ENCODE data around the gene TERT.

TERT gene

DNA sequence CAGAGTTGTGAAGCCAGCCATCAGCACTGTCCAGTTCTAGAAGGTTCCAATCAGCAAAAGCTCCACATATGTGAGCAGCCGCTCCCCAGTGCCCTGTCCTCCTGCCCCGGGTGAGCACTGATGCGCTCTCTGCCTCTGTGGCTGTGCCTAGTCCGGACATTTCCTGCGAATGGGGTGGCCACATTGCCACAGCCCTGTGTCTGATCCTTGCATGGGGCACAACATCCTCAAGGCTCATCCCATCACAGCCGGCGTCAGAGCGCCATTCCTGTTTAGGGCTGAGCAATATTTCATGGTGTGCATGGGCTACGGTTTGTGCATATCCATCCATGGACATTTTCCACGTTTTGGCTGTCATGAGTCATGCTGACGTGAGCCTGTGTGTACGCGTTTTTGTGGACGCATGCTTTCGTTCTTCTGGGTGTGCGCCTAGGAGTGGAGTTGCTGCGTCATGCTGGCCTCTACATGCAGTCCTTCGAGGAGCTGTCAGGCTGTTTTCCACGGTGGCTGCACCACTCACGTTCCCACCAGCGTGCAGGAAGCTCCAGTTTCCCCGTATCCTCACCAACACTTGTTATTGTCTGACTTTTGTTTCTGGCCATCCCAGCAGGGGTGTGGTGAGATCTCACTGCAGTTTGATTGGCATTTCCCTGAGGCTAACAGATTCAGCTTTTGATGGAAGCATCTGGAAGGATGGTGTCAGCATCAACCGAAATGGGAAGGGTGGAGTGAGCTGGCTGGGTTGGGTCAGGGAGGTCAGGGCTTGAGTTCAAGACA, 79.4 kb downstream of the TERT start:
- no peak for DNase-seq

DNA sequence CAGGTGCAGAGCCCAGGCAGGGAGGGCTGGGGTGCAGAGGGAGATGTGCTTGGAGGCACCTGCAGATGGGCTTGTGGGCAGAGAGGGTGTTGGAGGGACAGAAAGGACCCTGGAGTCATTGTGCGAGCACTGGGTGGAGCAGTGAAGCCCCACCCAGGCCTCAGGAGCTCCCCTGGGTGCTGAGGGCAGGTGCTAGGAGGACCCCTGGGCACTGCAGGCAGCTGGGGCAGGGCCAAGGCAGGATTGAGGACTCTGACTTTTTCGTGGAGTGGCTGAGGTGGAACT, 80.0 kb downstream of the TERT start:
- no peak for DNase-seq

DNA sequence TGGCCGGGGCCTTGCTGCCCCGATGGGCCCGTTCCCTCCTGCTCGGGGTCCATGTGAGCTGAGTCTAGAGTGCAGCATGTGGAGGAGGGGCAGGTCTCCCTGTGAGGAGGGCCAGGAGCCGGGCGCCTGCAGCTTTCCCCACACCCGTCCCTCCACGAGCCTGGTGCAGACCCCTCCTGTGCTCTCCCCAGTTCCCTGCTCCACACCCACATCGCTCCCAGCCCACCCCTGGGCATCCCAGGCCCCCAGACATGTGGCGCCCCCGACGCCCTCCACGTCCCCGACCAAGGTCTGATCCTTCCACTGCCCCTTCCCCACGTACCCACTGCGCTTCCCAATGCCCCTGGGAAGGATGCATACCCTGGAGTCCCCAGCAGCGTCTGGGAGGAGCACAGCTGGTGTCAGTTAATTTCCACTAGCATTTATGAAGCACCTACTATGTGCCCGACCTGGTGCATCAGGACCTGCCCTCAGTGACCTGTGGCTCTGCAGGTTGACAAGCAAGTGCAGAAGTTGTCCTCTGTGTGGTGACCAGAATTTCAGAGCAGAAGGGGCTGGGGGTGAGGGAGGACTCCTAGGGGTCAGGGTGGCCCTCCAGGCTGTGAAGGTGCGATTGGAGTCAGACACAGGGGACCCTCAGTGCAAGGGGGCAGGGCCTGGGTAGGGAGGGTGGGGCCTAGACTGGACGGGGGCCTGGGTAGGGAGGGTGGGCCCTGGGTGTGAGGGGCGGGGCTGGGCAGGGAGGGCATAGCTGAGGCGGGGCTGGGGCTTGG, 80.5 kb downstream of the TERT start:
- DNase-seq: no peak

DNA sequence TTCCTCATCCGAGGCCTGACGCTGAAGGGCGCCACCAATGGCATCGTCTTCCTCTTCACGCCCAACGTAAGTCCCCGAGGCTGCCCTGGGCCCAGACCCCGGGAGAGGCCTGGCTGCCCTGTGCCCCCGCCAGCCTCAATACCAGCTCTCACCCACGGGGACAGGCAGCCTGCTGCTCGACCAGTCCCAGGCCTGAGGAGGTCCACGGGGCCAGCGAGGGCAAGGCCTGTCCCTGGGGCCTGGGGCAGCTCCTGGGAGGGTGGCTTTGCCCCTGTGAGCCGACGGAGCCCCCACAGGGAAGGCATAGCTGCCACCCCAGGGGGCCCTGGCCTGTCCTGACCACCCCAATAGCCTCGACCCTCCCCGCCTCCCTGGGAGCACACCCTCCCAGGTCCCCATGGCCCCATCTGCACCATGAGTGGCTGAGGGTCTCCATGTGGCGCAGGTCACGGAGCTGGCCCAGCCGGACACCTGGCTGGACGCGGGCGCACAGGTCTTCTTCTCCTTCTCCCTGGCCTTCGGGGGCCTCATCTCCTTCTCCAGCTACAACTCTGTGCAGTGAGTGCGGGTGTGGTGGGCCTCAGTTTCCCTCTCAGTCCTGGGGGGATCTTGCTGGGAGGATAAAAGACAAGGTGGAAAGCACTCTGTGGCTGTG, 81.2 kb downstream of the TERT start:
- no peak for DNase-seq

DNA sequence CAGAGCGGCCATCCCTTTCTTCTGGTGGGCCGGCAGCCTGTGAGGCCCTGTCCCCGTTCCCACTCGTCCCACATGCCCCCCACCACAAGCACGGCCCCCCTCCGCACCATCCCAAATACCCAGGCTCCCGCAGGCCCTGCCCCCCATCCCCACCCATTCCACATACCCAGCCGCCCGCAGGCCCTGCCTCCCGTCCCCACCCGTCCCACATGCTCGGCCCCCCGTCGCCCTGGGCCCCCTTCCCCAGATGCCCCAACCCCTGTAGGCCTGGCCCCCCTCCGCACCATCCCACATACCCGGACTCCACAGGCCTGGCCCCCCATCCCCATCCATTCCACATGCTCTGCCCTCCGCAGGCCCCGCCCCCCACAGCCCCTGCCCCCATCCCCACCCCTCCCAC, 82.0 kb downstream of the TERT start:
- DNase-seq: no peak

- DNase-seq: no peak
Measured at GRCh38 chr5:1212271-1212670, 82.6 kb downstream of the TERT start.

GRCh38 chr5:1211701-1212100, 83.2 kb downstream of the TERT start:
- DNase-seq: no peak

DNA sequence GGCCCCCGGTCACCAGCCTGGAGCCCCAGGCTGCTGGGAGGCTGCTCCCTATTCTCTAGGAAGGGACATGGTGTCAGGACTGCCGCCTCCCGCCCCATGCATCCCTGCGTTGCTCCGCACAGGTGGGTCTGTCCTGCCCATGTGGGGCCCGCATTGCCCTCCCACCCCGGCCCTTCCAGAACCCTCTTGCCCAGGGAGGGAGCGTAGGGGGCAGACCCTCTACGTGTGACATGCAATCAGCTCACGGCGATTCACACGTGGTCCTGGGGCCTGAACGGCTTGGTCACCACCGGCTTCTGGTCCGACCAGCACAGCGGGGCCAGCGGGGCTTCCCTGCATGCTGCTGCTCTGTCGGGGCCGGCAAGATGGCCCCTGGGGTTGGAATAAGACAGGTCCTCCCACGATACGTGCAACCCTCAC, 84.0 kb downstream of the TERT start:
- no peak for DNase-seq

GRCh38 chr5:1209896-1210776, 84.7 kb downstream of the TERT start:
- DNase-seq: no peak

DNA sequence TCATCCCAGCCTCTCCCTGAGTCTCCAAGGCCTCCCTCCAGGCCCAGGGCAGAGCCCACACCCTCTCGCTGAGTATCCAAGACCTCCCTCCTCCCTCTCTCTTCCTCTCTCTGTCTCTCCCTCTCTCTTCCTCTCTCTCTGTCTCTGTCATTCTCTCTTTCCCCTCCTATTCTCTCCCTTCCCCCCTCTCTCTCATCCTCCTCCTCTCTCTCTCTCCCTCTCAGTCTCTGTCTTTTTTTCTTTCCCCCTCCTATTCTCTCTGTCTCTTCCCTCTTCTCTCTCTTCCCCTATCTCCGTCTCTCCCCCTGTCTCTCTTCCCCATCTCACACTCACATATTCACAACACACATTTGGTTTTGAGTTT, 85.4 kb downstream of the TERT start:
- DNase-seq: no peak

GRCh38 chr5:1208743-1209488, 86.0 kb downstream of the TERT start:
- no peak for DNase-seq

- no peak for DNase-seq
Measured at GRCh38 chr5:1208221-1208742, 86.6 kb downstream of the TERT start.

GRCh38 chr5:1207555-1207954, 87.3 kb downstream of the TERT start:
- DNase-seq: no peak

DNA sequence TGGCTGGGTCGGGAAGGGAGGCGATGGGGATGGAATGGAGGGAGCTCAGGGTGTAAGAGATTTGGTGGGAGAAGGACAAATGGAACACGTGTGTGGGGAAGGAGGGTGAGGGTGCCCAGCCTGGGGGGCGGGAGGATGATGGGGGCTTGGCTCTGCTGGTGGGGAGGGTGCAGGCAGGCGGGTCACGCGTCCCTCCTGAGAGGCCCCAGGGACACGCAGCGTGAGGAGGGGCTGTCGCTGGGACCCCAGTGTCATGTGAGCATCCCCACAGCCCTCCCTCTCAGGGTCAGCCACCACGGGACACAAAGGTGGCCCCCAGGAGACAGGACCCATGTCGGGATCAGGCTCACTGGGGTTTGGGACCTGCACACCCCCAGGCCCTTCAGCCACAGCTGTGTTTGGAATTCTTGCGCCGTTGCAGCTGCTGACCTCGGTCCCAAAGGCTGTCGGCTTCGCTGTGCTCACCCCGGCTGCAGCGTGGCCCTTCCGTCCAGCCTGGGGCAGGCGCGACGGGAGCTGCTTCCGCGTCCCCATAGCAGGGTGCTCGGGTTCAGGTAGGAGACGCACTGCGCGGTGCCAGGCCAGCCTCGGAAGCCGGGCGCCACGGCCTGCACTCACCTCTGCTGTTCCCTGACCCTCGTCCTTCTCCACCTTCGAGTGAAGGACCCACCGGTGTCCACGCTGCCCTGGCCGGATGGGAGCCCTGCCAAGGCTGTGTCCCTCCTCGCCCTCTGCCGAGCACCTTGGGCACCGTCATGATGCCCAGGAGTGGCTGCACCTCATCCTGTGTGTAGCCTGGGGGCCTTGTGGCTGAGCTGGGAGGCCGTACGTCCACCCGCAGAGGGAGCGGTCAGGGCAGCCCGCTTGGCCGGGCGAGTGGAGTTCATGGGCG, 88.1 kb downstream of the TERT start:
- DNase-seq: no peak

DNA sequence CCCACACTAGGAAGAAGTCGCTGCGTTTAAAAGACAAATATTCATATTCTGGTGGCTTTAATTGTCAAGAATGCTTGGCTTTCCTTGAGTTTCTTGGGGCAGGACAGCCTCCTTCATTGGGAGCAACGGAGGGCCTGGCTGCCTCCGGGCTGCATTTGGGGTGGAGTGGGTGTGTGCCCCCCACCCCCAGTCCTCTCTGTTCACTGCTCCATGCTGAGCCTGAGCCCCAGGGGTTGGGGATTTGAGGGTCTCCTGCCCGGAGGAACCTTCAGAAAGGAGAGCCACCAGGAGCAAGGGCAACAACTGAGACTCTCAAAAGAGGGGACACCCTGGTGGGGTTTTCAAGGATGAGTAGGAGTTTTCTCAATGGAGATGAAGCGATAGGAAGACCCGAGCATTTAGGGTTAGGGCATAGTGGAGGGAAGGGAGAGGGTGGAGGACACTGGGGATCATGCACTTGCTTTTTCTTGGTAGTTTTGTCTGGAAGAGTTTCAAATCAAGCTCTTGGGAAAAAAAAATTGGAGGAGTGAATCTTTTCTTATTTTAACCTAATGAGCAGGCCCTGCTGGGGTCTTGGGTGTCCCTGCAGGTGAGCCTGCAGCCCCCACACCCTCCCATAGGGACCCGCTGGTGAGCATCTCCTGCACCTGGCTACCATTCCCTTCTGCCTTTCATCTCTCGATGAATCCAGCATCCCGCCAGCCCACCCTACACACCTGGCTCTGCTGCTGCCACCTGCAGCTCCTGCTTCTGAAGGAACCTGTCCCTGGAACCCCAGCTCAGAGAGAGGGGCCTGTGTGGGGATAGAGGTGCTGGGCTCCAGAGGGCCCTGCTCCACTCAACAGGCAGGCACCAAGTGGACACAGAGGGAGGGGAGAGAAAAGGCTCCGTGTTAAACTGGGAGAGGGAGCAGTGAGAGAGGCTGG, 89.3 kb downstream of the TERT start:
- DNase-seq: no peak

GRCh38 chr5:1204693-1205242, 90.1 kb downstream of the TERT start:
- peak; percentile 11 for DNase-seq

DNA sequence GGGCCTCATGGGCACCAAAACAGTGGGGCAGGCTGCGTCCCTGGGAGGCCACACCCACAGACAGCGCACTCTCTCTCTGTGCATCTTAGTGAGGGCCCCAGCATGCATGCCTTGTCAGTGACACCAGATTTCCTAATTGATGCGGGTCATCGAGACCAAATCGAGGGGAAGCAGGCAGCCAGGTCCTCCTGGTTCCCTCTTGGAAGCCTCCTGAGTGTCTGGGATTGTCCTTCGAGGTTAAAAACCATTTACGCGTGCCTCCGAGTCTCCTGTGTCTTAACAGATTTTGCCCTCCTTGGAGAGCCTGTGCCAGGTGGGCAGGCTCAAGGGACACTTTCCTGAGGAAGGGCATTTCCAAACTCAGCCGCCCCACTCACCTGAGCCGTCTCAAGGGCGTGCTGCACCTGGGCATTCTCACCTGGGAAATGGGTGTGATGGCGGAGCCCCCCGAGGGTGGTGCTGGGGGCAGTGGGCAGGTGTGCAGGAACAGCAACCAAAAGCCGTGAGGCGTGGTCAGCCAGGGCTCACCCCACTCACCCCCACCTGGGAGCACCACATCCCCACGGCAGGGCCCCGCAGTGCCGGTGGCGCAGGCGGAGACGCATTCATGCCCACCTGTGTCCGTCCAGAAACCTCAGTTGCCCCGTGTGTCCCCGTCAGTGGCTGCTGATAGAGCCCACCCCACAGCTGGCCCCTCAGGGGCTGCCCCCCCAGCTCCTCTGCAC, 90.7 kb downstream of the TERT start:
- DNase-seq: no peak

DNA sequence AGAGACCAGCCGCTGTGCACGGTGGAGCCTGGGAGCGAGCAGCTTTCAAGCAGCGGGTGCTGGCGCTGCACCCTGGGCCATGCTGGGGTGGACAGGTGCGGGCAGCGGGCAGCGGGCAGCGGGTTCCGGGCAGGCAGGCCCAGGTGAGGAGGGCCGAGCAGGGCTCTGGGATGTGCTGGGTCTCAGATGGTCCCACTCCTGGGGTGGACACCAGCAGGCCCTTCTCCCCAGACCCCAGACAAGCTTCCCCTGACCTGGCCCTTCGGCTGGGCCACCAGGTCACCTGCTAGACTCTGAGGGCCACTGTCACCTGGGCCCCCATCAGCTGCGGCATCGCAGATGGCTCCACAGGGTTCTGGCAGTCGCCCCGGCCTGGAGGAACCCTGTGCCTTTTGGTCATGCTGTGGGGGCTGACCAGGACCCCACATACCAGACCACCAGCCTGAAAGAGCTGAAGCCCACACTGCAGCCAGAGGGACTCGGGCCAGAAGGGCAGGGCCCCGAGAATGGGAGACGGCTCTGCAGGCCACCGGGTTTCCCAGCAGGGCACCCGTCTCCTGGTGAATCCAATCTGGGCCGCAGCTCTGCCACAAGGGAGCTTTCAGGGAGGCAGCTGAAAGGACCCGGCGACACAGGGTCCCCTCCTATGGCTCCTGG, 91.4 kb downstream of the TERT start:
- no peak for DNase-seq
